HG02840 (cell line): ENCODE measurements around the gene RAD21L1.

ENCODE experiments used
- ATAC-seq: cut with Tn5 transposase; IDR thresholded peaks from one replicate; pipeline ENCODE4 v1.9.1; 2021; ENCODE audit warnings: mild to moderate bottlenecking, moderate library complexity, moderate number of reproducible peaks; ENCODE audit not compliant: unreplicated experiment, low FRiP score

RAD21L1 gene

DNA sequence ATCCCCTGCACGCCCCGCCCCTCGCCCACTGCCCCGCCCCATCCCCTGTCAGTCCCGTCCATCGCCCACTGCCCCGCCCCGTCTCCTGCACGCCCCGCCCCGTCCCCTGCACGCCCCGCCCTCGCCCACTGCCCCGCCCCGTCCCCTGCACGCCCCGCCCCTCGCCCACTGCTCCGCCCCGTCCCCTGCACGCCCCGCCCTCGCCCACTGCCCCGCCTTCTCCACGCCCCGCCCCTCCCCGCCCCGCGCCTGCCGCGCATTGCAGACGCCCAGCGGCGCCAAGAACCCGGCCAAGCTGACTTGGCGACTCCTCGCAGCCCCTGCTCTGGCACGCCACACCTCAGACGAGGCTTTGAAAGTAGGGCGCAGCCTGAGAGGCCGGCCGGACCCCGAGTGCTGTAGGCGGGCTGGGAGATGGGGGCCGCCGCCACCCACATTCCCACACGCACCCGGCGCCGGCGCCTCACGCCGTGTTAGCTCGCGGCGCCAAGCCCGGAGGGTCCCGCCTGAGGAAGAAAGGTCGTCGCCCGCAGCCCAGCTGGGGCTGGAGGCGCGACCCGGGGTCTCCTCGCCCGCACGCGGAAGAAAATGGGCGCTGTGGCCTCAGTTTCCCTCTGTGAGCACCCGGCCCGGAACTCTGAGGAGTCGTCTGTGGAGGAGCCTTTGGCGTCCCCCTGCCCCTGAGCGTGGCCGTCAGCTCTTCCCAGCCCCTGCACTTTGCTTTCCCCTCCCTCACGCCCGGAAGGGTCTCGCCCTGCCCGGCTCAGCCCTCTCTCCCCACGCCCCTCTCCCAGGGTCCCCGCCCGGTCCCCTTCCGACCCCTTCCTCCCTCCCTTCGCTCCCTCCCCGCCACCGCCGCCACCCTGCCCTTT is at the start of gene RAD21L1:
Gene RAD21L1 (plus strand): TSS at position 262 of the 872 bp plus-strand sequence. CDS start 2,410 bp downstream, outside the sequence.
- no peak for ATAC-seq

DNA sequence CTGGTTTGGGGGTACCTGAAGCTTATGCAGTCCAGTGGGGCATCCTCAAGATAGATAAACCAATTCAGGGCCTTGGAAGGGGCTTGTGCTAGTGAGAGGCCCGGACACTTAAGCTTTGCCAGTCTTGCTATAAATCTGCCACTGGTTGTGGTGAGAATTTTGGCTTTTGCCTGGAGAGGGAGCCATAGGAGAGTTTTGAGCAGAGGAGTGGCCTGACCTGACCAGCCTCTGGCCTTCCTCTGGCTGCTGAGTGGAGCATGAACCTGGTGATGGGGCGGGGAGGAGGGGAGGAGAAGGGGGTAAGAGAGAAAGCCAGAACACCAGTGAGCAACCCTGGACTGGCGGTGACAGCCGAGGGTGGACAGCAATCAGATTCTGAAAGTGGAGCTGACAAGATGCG is 48.2 kb upstream of the RAD21L1 start:
- no peak for ATAC-seq

DNA sequence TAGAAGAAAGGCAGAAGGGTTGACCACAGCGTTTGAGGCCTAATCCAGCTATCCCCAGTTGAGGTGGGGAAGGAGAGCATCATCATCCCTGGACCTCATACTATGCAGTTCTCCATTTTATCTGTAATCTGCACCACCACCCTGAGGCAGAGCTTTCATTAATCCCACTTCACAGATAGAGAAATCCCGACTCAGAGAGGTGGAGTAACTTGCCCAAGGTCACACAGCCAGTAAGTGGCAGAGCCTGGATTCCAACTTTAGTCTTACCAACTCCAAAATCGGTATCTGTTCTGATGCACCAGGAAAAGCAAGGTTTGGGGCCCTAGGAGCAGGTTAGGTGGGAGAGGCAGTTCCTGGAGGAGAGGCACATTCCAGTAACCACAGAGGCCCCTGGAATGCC is 47.7 kb upstream of the RAD21L1 start:
- ATAC-seq: no peak

- no peak for ATAC-seq
Observed at GRCh38 chr20:1178623-1179022, 47.2 kb upstream of the RAD21L1 start.

GRCh38 chr20:1180949-1181348 is 44.9 kb upstream of the RAD21L1 start:
- no peak for ATAC-seq

DNA sequence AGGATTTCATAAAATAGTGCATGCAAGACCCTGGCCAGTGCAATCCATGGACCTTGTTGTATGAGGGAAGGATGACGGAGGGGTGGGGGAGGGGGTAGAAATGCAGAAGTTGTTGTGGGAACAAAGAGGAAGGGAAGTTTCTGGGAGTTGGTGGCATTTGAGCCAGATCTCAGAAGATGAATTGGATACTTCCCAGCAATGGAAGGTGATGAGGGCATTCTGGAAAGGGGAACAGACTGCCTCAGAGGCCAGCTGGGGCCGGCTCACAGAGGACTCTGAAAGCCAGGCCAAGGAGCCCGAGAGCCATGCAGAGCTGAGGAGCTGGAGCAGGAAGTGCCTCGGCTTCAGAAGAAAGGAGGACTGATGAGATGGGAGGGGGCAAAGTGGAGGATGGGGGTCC is 43.7 kb upstream of the RAD21L1 start:
- no peak for ATAC-seq

DNA sequence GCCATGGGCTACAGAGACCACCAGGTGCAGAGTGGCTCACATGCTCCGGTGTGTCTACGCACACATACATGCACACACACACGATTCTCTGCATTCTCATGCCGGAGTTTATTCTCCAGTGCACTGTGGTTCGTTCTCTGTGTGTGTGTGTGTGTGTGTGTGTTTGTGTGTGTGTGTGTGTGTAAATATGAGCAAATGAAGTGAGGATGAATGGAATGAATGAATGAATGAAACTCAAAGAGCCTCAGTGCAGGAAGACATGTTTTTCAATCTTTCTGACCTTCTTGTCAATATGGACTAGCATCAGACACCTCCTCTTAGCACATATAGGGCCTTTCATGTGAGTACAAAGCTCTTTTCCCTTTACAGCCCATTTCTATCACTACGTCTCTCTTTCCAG is 42.7 kb upstream of the RAD21L1 start:
- no peak for ATAC-seq

GRCh38 chr20:1184260-1184637 is 41.6 kb upstream of the RAD21L1 start:
- no peak for ATAC-seq

- no peak for ATAC-seq
Observed at GRCh38 chr20:1184638-1185315, 41.1 kb upstream of the RAD21L1 start, which contains the start of gene TMEM74B. Gene TMEM74B (minus strand): TSS chr20:1184981. CDS start chr20:1183801, 1,180 bp downstream.

DNA sequence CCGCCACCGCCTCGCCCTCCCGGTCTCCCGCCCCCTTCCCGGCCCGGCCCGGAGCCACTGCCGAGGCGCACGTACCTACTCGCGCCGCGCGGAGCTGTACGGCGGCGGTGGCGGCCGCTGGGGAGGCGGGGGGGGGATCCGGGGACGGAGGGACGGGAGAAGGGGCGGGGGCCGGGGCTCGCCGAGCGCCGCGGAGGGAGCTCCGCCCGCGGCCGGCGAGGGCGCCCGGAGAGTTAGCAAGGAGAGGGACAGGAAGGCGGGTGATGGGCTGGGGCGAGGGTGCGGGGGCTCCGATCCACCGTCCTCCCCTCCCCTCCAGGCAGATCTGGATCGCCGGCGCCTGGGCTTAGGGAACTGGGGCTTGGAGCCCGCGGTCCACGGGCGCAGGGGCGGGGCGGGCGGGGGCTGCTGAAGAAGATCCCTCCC is 40.5 kb upstream of the RAD21L1 start:
- ATAC-seq: no peak

GRCh38 chr20:1185790-1186334 is 40.0 kb upstream of the RAD21L1 start:
- no peak for ATAC-seq

DNA sequence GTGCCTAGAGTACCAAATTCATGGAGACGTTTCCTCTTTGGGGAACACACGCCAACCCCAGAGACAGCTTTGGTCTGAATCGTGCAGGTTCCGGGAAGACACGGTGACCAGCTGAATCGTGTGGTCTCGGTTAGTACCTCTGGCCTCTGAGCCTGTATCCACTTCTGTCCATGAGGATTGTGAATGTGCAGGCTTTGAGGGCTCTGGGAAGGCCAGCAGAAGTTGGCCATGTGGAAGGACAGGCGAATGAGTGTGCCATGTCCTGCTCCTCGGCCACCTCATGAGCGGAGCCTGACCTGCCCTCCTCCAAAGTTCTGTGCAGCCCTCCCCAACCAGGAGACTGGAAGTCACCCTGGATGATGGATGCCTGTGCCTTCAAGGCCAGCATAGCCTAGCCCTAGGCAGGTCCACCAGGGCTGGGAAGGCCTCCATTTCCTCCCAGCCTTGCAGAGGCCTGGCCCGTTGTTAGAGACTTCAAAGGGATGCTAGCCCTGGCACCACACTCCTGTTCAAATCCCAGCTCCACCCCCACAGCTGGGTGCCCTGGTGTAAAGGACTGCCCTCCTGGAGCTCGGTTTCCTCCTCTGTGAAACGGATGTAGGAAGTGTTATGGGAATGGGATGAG is 39.4 kb upstream of the RAD21L1 start:
- ATAC-seq: no peak

DNA sequence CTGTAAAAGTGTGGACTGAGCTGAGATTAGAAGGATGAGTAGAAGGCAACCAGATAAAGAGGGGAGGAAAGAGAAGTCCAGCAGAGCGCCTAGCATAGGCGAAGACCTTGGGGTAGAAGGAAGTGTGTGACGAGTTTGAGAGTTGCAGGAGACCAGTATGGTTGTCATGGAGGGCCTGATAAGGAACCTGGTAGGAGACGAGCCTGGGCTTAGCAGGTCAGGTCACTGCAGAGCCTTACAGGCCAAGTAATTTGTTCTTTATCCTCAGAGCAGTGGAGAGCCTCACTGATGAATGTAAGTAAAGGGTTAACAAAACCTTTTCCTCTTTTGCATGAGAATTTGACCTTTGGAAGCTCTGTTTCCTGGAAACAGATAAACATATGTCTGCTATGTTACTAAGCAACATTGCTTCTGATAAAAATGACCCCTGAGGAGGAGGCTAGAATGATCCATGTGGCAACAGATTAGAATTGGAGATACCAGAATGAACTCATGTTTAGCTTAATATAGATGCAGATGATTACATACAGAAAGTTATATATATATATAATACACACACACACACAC is 38.2 kb upstream of the RAD21L1 start:
- no peak for ATAC-seq

- no peak for ATAC-seq
Observed at GRCh38 chr20:1188347-1188746, 37.5 kb upstream of the RAD21L1 start.

DNA sequence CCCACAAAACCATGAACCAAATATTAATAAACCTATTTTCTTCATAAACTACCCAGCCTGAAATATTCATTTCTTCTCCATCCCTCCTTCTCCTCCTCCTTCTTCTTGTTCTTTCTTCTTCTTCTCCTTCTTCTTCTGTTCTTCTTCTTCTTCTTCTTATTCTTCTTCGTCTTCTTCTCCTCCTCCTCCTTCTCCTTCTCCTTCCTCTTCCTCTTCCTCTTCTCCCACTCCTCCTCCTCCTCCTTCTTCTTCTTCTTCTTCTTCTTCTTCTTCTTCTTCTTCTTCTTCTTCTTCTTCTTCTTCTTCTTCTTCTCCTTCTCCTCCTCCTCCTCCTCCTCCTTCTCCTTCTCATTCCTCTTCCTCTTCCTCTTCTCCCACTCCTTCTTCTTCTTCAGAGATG is 36.0 kb upstream of the RAD21L1 start:
- ATAC-seq: no peak

- ATAC-seq: no peak
Observed at GRCh38 chr20:1190847-1191246, 35.0 kb upstream of the RAD21L1 start.

DNA sequence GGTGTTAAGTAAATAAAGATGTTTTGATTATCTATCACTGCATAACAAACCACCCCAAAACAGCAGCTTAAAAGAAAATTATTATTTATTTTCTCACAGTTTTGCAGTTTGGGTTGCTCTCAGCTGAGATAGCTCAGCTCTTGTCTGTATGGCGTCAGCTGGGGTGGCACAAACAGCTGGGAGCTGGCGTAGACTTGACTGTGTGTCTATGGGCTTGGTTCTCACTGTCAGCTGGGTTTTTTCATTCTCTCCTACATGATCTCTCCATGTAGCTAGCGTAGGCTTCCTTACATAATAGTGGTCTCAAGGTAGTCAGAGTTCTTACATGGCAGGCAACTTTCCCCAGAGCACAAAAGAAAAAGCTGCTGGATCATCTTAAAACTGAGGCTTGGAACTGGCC is 34.5 kb upstream of the RAD21L1 start:
- no peak for ATAC-seq

GRCh38 chr20:1195226-1195625 is 30.6 kb upstream of the RAD21L1 start:
- ATAC-seq: no peak

DNA sequence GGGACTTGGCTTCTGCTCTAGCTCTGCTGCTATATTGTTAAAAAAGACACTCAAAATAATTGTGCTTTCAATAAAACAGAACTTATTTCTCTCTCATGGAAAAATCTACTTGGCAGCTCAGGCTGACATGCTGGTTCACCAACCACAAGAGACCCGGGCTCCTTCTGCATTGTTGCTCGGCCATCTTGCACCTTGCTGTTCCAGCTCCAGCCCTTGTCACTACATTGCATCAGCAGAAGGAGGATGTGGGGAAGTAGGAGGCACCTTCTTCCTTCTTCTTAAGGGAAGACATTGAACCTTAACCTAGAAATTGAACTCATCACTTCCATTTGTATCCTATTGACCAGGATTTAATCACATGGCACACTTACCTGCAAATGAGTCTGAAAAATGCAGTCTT is 29.2 kb upstream of the RAD21L1 start:
- ATAC-seq: no peak

DNA sequence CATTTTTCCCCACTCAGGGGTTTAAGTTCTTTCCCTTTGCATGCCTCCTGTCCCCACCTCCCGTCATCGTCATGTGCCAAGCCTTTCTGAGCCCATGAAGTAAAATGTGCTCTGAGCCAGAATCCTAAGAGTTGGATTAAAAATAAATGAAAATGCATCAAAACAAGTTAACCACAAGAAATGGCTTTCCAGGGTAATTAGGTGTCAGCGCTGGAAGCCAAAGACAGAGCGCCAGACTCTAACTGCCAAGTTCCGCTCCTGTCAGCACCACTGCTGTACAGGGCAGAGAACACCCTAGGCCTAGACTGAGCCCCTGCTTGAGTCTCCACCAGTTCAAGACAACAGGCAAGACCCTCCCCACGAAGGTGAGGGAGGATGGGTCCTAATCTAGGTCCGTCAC is 28.0 kb upstream of the RAD21L1 start:
- ATAC-seq: no peak

DNA sequence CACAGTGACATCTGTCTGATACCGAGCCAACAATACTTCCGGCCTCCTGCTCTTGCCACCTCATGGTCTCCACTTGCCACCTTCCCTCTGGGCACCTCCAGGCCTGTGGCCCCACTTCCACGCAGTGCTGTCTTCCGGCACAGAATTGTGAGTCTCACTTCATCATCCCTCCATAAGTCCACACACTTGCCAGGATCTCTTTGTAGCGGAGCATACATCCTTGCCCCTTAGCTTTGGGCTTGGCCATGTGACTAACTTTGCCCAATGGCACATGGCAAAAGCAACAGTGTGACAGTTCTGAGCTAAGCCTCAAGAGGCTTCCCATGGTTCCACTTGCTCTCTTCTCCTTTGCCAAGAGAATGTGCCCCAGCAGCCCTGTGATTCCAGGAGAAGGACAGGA is 27.1 kb upstream of the RAD21L1 start:
- ATAC-seq: no peak
